GM18907 (cell line): ENCODE measurements around the gene TUFT1.
"Not testable (repeated sequence)": the region's sequence is repeated elsewhere in the genome, so short reads cannot be mapped to it uniquely, and the experiment has no call there.

Experiments
- ATAC-seq: cut with Tn5 transposase; IDR thresholded peaks from one replicate; pipeline ENCODE4 v1.9.1; 2021; ENCODE audit warnings: mild to moderate bottlenecking, moderate library complexity; ENCODE audit not compliant: unreplicated experiment

Gene TUFT1

DNA sequence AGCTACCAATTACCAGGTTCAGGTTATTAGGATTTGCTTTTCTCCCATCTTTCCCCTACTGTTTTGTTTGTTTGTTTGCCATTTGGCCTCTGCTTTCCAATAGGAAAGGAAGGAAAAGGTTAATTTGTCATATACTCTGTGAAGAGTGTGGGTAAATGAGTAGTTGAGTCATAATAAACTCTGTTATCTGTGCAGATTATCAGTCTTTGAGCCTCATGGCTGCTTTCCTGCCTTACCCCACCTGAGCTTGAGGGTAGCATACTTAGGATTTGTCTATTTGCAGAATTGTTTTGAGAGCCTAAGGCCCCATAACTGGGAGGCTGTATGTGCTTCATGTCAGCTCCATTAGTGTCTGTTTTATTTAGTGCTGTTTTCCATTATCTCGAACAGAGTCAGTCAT lies 38.8 kb downstream of the TUFT1 start:
- no peak for ATAC-seq

DNA sequence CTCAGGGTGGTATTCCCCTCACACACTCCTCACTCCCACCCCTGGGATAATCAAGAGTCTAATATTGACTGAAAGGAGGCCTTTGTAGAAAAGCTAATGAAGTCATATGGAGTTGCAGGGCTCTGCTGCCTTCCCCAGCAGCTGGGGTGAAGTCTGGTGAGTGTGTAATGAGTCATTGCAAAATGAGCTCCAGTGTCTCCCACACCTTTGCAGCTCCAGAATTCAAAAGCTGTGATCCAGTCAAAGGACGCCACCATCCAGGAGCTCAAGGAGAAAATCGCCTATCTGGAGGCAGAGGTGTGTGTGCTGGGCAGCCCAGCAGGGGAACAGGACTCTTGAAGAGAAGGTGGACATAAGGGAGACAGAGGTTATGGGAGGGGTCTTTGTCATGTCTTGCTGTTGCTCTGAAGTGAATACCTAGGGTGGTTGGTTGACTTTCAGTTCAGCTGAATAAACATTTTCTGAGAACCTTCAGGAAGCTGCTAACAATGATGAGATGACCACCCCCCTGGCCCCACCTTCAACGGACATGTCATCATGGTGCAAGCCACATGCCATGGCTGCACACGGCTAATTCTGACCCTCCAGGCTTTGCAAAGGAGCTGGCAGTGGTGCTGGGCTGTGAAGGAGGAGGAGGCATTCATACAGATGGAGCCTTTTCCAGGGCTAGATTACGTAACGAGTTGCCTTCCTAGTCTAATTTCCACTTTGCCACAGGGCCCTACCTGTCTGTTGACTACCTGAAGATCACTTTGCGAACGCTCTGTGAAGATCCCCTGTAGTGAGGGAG lies 39.5 kb downstream of the TUFT1 start:
- no peak for ATAC-seq

- no peak for ATAC-seq
Observed at GRCh38 chr1:151581451-151581850, 41.3 kb downstream of the TUFT1 start.

GRCh38 chr1:151581921-151582320 lies 41.8 kb downstream of the TUFT1 start:
- ATAC-seq, result no peak

DNA sequence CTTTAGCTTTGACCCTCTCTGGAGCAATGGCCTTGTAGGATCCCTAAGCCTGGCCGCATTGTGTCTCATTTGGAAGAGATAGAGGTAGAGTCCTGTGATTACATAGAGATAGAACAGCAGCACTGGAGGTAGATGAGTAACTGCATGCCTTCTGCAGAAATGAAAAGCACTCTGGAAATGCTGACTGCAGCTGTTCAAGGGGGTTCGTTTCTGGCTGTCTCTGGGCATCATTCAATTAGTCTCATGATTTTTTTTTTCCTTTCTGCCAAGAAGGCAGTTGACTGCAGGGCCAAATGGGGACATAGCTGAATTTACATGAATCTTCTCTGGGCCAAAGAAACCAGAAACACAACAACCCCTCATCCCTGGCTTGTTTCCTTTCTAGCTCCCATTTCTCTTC lies 43.7 kb downstream of the TUFT1 start:
- no peak for ATAC-seq

DNA sequence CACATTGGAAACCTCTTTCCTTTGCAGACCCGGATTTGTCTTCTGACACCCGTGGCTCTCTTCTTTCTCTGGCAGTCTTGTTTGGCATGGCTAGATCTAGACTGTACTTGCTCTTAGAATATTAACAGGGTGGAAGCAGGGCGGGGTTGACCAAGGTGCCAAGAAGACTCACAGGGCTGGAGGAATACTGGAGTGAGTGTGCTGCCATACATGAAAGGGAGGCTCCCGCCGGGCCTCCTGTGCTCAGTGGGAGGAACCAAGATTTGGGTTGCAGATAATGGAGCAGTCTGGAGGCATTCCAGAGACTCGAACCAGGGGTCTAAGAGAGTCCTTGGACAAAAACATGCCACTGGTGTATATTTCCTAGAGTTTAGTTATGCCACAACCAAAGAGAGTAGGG lies 44.2 kb downstream of the TUFT1 start:
- ATAC-seq, result no peak

DNA sequence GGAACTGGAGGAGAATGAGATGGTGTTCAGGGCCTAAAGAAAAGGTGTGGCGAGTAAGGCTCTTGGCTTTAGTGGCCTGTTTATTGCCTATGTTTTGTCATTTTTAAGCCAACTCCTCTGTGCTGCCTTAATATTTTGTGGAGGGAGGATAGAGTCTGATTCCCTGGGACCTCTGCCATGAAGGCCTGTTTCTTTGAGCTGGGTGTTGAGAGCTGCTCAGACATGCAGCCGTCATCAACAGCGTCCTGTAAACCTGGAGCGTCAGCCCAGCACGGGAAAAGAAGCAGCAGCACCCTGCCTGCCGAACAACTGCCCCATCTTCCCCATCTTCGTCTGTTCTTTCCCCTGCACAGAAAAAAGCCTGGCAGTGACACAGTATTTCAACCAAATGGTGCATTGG lies 44.7 kb downstream of the TUFT1 start:
- ATAC-seq, result no peak

DNA sequence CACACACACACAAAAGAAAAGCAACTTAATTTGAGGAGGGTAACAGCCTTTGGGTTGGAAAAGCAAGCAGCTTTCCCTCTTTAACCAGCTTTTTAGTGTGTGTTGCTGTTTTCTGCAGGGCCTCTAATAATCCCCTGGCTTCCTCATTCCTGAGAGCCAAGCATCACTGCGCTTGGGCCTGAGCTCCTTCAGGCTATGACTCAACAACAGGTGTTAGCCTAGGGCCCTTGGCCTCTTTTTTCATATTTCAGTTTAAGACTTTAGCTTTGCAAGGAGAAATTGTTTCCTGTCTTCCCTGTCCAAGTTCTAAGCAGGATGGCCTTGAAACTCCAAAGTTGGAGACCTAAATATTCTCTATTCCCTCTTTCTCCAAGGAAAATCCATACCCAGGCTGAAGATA lies 45.5 kb downstream of the TUFT1 start:
- ATAC-seq, result no peak

DNA sequence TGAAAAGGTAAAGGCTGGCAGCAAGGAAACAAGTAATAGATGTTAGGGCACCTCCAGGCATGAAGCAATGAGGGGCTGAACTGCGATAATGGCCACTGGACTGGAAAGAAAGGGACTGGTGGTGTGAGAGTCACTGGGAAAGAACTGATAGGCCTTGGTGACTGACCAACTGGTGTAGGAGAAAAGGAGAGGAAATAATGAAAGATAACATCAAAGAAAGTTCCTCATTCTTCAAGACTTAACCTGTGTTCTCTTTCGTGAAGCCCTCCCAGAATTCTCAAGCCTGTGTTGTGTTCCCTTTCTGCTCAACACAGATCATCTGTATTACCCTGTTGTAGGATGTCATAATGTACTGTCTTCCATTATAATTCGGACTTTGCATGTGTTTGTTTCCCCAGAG lies 50.9 kb downstream of the TUFT1 start:
- ATAC-seq, result no peak

GRCh38 chr1:151593730-151594129 lies 53.6 kb downstream of the TUFT1 start:
- no peak for ATAC-seq

GRCh38 chr1:151594143-151594625 lies 54.1 kb downstream of the TUFT1 start:
- no peak for ATAC-seq

DNA sequence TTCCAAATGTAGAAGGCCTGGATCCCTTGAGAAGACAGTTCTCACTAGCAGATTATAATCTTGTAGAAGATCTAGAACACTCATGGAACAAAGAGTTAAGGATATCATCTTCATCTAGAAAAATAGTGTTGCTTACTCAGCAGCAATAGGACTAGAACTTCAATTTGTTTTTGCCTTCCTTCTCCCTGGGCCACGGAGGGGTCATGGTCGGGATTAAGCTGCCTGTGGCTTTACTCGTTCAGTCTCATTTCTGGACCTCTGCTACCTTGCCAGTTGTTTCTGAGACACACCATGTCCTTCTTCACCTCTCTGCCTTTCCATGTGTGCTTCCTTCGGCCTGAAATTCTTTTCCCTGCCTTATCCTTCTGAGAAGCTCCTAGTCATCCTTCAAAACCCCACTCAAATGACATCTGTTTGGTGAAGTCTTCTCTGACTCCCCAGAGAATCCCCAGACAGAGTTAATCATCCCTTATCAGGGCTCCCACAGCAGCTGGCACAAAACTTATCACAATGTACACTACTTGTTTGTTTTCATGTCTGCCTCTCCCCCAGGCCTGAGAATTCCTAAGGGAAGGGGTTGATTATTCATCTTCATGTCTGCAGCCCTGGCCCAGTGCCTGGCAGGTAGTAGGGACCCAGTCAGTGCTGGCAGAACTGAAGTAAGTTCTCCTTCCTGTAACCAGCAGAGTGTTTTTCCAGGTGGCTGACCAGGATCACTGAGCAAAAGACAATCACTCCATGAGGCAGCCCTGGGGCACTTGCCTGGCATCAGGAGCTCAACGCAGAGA lies 56.3 kb downstream of the TUFT1 start:
- no peak for ATAC-seq

DNA sequence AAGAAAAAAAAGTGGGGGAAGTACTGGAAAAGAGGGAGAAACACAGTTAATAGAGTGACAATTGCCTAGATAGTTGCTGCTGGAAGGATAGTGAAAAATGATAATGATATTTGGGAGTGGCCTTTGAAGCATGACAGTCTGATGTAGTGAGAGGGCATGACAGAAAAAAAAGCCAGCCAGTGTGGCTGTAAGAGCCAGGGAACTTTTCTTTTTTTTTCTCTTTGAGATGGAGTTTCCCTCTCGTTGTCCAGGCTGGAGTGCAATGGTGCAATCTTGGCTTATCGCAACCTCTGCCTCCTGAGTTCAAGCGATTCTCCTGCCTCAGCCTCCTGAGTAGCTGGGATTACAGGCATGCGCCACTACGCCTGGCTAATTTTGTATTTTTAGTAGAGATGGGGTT lies 62.4 kb downstream of the TUFT1 start:
- ATAC-seq, result not testable (repeated sequence)

- no peak for ATAC-seq
Observed at GRCh38 chr1:151604291-151604690, 64.2 kb downstream of the TUFT1 start.

DNA sequence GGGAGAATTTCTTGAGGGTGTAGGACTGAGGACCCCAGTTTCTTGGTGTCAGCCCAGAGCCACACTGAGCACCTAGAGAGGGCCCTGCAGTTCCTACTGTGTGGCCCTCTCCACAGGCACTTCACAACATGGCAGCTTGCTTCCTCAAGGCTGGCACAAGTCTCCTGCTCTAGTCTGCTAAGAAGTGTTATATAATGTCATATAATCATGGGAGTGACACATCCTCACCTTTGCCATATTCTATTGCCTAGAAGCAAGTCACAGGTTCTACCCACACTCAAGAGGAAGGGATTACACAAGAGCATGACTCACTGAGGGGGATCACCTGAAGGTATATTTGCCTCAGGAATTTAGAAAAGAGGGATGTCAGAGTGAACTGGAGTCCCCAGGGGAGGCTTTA lies 66.3 kb downstream of the TUFT1 start:
- no peak for ATAC-seq

- no peak for ATAC-seq
Observed at GRCh38 chr1:151606857-151607256, 66.7 kb downstream of the TUFT1 start.

GRCh38 chr1:151610142-151610541 lies 70.0 kb downstream of the TUFT1 start:
- no peak for ATAC-seq

GRCh38 chr1:151611288-151611790 lies 71.2 kb downstream of the TUFT1 start:
- ATAC-seq, result no peak

DNA sequence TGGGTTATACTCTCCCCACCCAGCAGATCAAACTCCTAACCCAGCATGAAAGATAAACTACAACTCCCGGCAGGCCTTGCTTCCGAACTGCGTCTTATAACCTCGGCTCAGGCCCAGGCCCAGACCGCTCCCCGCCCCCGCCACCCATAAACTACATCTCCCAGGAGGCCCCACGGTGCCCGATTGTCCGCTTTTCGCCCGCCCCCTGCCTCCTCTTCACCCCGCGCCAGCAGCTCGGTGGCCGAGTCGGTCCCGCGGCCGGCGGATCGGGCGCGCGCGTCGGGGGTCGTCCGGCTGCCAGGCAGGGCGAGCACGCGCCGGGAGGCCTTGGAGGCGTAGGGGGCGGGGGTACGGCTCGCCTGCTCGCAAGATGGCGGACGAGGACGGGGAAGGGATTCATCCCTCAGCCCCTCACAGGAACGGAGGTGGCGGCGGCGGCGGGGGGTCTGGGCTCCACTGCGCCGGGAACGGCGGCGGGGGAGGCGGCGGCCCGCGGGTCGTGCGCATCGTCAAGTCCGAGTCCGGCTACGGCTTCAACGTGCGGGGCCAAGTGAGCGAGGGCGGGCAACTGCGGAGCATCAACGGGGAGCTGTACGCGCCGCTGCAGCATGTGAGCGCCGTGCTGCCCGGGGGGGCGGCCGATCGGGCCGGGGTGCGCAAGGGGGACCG lies 71.9 kb downstream of the TUFT1 start, which contains the start of gene SNX27:
Gene SNX27, plus strand, starts transcription at position 219 of the 669 bp plus-strand sequence. Its CDS starts 152 bp downstream, at position 371.
- peak; percentile 90 for ATAC-seq

DNA sequence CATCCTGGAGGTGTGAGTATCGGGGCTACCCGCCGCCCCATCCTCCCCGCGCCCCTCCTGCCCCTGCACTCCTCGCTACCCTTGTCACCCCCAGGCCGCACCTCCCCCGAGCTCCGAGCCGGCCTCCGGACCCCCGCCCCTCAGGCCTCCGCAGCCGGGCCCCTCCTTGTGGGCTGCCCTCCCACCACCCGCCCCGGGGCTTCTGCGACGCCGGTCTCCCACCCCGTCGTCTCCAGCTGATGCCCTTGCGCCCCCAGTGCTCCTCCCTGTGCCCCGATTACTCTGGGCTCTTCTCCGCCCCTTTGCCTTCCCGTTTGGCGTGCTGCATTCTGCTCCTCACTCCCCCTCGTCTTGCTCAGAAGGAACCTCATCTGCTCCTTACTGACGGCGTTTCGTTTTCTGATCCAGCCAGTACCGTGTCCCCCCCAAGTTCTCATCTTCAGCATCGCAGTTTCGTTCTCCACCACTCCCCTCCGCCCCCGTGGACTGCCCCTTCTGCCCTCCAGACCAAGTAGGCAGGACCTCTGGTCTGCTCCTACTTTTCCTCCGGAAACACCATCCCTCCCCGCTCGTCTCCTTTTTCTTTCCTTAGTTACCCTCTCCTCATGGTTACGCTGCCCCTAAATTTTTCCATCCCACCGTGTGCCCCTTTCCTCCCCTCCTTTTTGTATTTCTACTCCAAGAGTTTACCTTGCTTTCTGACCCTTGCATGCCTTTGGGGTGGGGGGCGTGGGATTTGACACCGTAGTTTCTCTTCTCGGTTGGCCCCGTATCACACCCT lies 72.6 kb downstream of the TUFT1 start:
- ATAC-seq, result no peak
